Cardiac muscle cell (in vitro differentiated cells and primary cell): ENCODE data around the gene SH3PXD2A. TPM values are rescaled to one million over a fixed set of nuclear protein-coding genes. Genes with fewer than 3 reads are reported as not detected.

Experiments
- DNase-seq, 2 donors: peaks; one replicate each; pipeline versions ENCODE4 v3.0.0 to v3.0.0-alpha.2; 2010 to 2017; ENCODE audit warnings: low read depth in 1 of 2, low spot score in 1 of 2
- H3K27ac ChIP-seq: fragments of 200-600 bp; sonication (generic); 2 replicates; pipeline ENCODE4 v1.5.1; 2016
- H3K27me3 ChIP-seq: fragments of 200-600 bp; sonication (generic); 2 replicates; pipeline ENCODE4 v1.6.0; 2016; ENCODE audit warnings: control low read depth
- H3K36me3 ChIP-seq: fragments of 200-600 bp; sonication (generic); 2 replicates; pipeline ENCODE4 v1.5.1; 2016; ENCODE audit warnings: control low read depth
- H3K4me1 ChIP-seq: fragments of 200-600 bp; sonication (generic); 2 replicates; pipeline ENCODE4 v1.8.1; 2017; ENCODE audit warnings: low read depth, mild to moderate bottlenecking, mixed run types
- H3K4me3 ChIP-seq: fragments of 200-600 bp; sonication (generic); 2 replicates; pipeline ENCODE4 v1.5.1; 2016; ENCODE audit warnings: mild to moderate bottlenecking
- H3K9me3 ChIP-seq: fragments of 200-600 bp; sonication (generic); 2 replicates; pipeline ENCODE4 v1.5.1; 2017; ENCODE audit warnings: low read depth, mild to moderate bottlenecking, control low read depth
- CTCF ChIP-seq: IDR thresholded peaks from 2 replicates; pipeline ENCODE4 v1.5.1; 2012; ENCODE audit warnings: low read depth, mild to moderate bottlenecking, low read length
- polyA plus RNA-seq: library from polyadenylated mRNA; unstranded; fragments of >200 nt; fragmentation: Nextera tagmentation; extraction: Ambion mirVana; gene quantifications from 2 replicates; pipeline ENCODE4 v1.2.1, GENCODE V29; 2016
- total RNA-seq: library from RNA; depleted of rRNA; stranded (reverse); fragments of >200 nt; gene quantifications from 2 replicates; pipeline ENCODE4 v1.2.3, GENCODE V29; 2016

SH3PXD2A gene
- total and polyA plus RNA-seq, 2 experiments from 2014 or later = 32.2 to 75.9 TPM

- peaks cover 4% of the 10 kb centered on the region for H3K4me1 ChIP-seq
- H3K4me3 ChIP-seq = no peak overlapping the region
- no peaks in the 10 kb centered on the region for H3K36me3 ChIP-seq
- H3K27me3 ChIP-seq = no peaks in the 10 kb centered on the region
- DNase-seq = no peak
- peak overlapping the region; percentile 8 for H3K27ac ChIP-seq
- no peak for TF ChIP-seq CTCF
- H3K9me3 ChIP-seq = no peaks in the 10 kb centered on the region
Measured at GRCh38 chr10:103677486-103678177, 177.7 kb downstream of the SH3PXD2A start.

GRCh38 chr10:103676851-103677417 is 178.4 kb downstream of the SH3PXD2A start:
- no peaks in the 10 kb centered on the region for H3K27me3 ChIP-seq
- H3K4me3 ChIP-seq = no peak overlapping the region
- H3K36me3 ChIP-seq = no peaks in the 10 kb centered on the region
- peak overlapping the region; percentile 8 for H3K27ac ChIP-seq
- no peaks in the 10 kb centered on the region for H3K9me3 ChIP-seq
- peaks cover 4% of the 10 kb centered on the region for H3K4me1 ChIP-seq
- peak in 1 of 2 donors; percentile 95 for DNase-seq
- no peak for TF ChIP-seq CTCF

GRCh38 chr10:103676058-103676785 is 179.2 kb downstream of the SH3PXD2A start:
- no peaks in the 10 kb centered on the region for H3K36me3 ChIP-seq
- H3K27ac ChIP-seq = no peak overlapping the region
- TF ChIP-seq CTCF = no peak
- no peaks in the 10 kb centered on the region for H3K27me3 ChIP-seq
- DNase-seq = peak in 1 of 2 donors; percentile 90
- peaks cover 4% of the 10 kb centered on the region for H3K4me1 ChIP-seq
- no peaks in the 10 kb centered on the region for H3K9me3 ChIP-seq
- no peak overlapping the region for H3K4me3 ChIP-seq

- H3K27me3 ChIP-seq = no peaks in the 10 kb centered on the region
- H3K9me3 ChIP-seq = no peaks in the 10 kb centered on the region
- no peaks in the 10 kb centered on the region for H3K36me3 ChIP-seq
- H3K4me1 ChIP-seq = peaks cover 4% of the 10 kb centered on the region
- H3K4me3 ChIP-seq = no peak overlapping the region
- no peak for TF ChIP-seq CTCF
- no peak for DNase-seq
- no peak overlapping the region for H3K27ac ChIP-seq
Measured at GRCh38 chr10:103673606-103674005, 181.8 kb downstream of the SH3PXD2A start.

DNA sequence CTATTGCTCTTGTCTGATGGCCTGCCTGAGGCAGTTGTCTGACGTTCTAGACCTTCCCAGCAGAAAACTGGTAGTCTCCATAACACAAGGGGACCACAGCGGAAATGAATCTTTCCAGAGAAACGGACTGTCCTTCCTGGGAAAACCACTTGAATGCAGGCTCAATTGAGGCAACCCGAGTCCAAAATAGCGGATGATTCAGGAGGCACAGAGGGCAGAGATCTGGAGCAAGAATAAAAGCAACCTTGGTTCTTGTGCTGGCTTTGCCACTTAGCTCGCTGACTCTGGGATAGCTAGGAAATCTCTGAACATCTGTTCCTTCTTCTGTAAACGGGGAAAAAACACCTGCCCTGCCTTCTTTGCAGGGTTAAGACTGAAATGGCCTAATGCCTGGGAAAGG is 183.0 kb downstream of the SH3PXD2A start:
- no peak overlapping the region for H3K4me3 ChIP-seq
- H3K27me3 ChIP-seq = no peaks in the 10 kb centered on the region
- H3K36me3 ChIP-seq = no peaks in the 10 kb centered on the region
- no peaks in the 10 kb centered on the region for H3K9me3 ChIP-seq
- H3K27ac ChIP-seq = no peak overlapping the region
- no peak for DNase-seq
- H3K4me1 ChIP-seq = no peaks in the 10 kb centered on the region
- no peak for TF ChIP-seq CTCF
